MM.1S (cell line): ENCODE measurements around the gene KDM4C.

Source experiments
- CTCF ChIP-seq: fragments of 300-600 bp; sonication (generic); IDR thresholded peaks from 2 replicates; pipeline ENCODE4 v1.5.1; 2016; ENCODE audit warnings: antibody characterized with exemption, low read length, mixed read lengths
- EZH2 ChIP-seq: fragments of 300-600 bp; sonication (generic); optimal IDR thresholded peaks from 2 replicates; pipeline ENCODE3; 2017; ENCODE audit warnings: low read depth, mild to moderate bottlenecking, antibody characterized with exemption, low read length, mixed read lengths

- TF ChIP-seq CTCF (no peak), EZH2 (no peak)
Measured at GRCh38 chr9:6960777-6961176, 203.0 kb downstream of the KDM4C start.
